Measurements from ENCODE around the gene KCNMA1. TPM values are rescaled to one million over a fixed set of nuclear protein-coding genes. Genes with fewer than 3 reads are reported as not detected.
"Not testable (repeated sequence)": the region's sequence is repeated elsewhere in the genome, so short reads cannot be mapped to it uniquely, and the experiment has no call there.

Gene KCNMA1
- total and polyA plus RNA-seq, 10 of the 15 experiments (the other 5 are each of a cell fraction or from before 2014, with no cell fraction given) = 8.5 to 77.0 (median 21.3) TPM

DNA sequence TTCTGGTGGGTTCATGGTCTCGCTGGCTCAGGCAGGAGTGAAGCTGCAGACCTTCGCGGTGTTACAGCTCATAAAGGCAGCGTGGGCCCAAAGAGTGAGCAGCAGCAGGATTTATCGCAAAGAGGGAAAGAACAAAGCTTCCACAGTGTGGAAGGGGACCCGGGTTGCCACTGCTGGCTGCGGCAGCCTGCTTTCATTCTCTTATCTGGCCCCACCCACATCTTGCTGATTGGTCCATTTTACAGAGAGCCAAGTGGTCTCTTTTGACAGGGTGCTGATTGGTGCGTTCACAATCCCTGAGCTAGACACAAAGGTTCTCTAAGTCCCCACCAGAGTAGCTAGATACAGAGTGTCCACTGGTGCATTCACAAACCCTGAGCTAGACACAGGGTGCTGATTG, 47.9 kb downstream of the KCNMA1 start:
- DNase-seq (ENCODE audit: low read depth, low spot score); H3K4me2 ChIP-seq (ENCODE audit: control insufficient read depth, insufficient read depth); POLR2A ChIA-PET; H2AFZ ChIP-seq (ENCODE audit: control insufficient read depth, low read depth, low read length); H3K27me3 ChIP-seq (replicated peaks in 1 of 2; ENCODE audit: control insufficient read depth in 2 of 2, insufficient read depth in 2 of 2, low read length in 1 of 2); RAD21 ChIA-PET (ENCODE audit: unreplicated experiment); H3K9me3 ChIP-seq (replicated peaks; ENCODE audit: control insufficient read depth, insufficient read depth, low read length); H3K27ac ChIP-seq (ENCODE audit: control insufficient read depth, insufficient read depth); BruUV-seq (replicated peaks); H3K36me3 ChIP-seq (ENCODE audit: control insufficient read depth in 2 of 2, insufficient read depth in 2 of 2, low read length in 1 of 2); H3K9ac ChIP-seq (ENCODE audit: control insufficient read depth, insufficient read depth, low read length); ATAC-seq; intact Hi-C loops (cut with micrococcal nuclease; ENCODE audit: unreplicated experiment); H3K79me2 ChIP-seq (ENCODE audit: control insufficient read depth, insufficient read depth, low read length); in situ Hi-C loops (cut with MboI); H3K4me1 ChIP-seq (ENCODE audit: control insufficient read depth, insufficient read depth, low read length); FAIRE-seq; H3K4me3 ChIP-seq; H4K20me1 ChIP-seq (ENCODE audit: control insufficient read depth, insufficient read depth): not testable (repeated sequence)
- SMC1A ChIA-PET (ENCODE audit: uncharacterized antibody, unreplicated experiment) = interaction anchor here (1.0 to 1.1 kb wide), 2 partner anchors 24 to 44 kb away, joined by 3 to 4 read pairs; no protein-coding TSS in a partner anchor
- CTCF ChIA-PET = interaction anchor here (0.7 kb wide), 1 partner anchor 197 kb away, joined by 3 read pairs; no protein-coding TSS in a partner anchor
- 73% methylated on average over 8 of the region's 8 CpGs for WGBS (ENCODE audit: insufficient coverage, insufficient replicate concordance, low lambda C conversion rate, missing lambda C conversion rate)

DNA sequence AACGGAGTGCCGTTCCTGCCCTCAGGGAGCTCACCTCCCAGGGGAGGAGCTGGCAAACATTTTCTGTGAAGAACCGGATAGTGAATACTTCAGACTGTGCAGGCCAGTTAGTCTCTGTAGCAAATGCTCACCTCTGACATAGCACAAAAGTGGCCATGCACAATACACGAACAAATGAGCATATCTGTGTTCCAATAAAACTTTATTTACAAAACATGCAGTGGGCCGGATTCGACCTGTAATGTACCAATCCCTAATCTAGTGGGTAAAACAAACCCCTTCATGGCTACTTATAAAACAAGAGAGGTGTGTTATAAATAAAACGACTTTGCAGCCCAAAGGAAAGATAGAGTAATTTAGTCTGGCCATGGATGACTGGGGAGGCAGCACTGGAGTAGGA, 48.7 kb downstream of the KCNMA1 start:
- POLR2A ChIA-PET = no interaction called here
- ATAC-seq (no peak), FAIRE-seq (no peak), DNase-seq (ENCODE audit: low read depth, low spot score) (no peak)
- SMC1A ChIA-PET (ENCODE audit: uncharacterized antibody, unreplicated experiment) = interaction anchor here (1.0 to 1.1 kb wide), 2 partner anchors 25 to 45 kb away, joined by 3 to 4 read pairs; no protein-coding TSS in a partner anchor
- H3K27ac ChIP-seq (ENCODE audit: control insufficient read depth, insufficient read depth) = no peak overlapping the region
- intact Hi-C loops (cut with micrococcal nuclease; ENCODE audit: unreplicated experiment) = no loop called here
- no peak overlapping the region for H2AFZ ChIP-seq (ENCODE audit: control insufficient read depth, low read depth, low read length)
- H3K4me1 ChIP-seq (ENCODE audit: control insufficient read depth, insufficient read depth, low read length) = no peaks in the 10 kb centered on the region
- no peaks in the 10 kb centered on the region for H3K27me3 ChIP-seq (replicated peaks in 1 of 2; ENCODE audit: control insufficient read depth in 2 of 2, insufficient read depth in 2 of 2, low read length in 1 of 2)
- H3K36me3 ChIP-seq (ENCODE audit: control insufficient read depth in 2 of 2, insufficient read depth in 2 of 2, low read length in 1 of 2) = no peaks in the 10 kb centered on the region
- TF ChIP-seq ZBTB40 (IDR thresholded peaks at IDR 0.05; ENCODE audit: borderline replicate concordance) = peak; percentile 72
- TF ChIP-seq ZNF384 (IDR thresholded peaks at IDR 0.05; ENCODE audit: borderline replicate concordance, low read depth, low read length) = no peak
- no peak overlapping the region for H3K4me2 ChIP-seq (ENCODE audit: control insufficient read depth, insufficient read depth)
- RAD21 ChIA-PET (ENCODE audit: unreplicated experiment) = no interaction called here
- no peaks in the 10 kb centered on the region for H3K79me2 ChIP-seq (ENCODE audit: control insufficient read depth, insufficient read depth, low read length)
- no peaks in the 10 kb centered on the region for H3K9me3 ChIP-seq (replicated peaks; ENCODE audit: control insufficient read depth, insufficient read depth, low read length)
- H4K20me1 ChIP-seq (ENCODE audit: control insufficient read depth, insufficient read depth) = no peaks in the 10 kb centered on the region; the same call in 1 of the 2 replicates
- no TSS peak for BruUV-seq (replicated peaks)
- no peak overlapping the region for H3K4me3 ChIP-seq
- no peak overlapping the region for H3K9ac ChIP-seq (ENCODE audit: control insufficient read depth, insufficient read depth, low read length)
- WGBS (ENCODE audit: insufficient coverage, insufficient replicate concordance, low lambda C conversion rate, missing lambda C conversion rate) = 47% methylated on average over 7 of the region's 7 CpGs
- CTCF ChIA-PET = interaction anchor here (1.2 kb wide), 1 partner anchor 45 kb away, joined by 3 read pairs; no protein-coding TSS in a partner anchor
- in situ Hi-C loops (cut with MboI) = no loop called here
